AG04450 (cell line): ENCODE data around the gene PARD3. TPM values are rescaled to one million over a fixed set of nuclear protein-coding genes. Genes with fewer than 3 reads are reported as not detected.

Source experiments
- CTCF ChIA-PET: fragments of 300-600, 350-600 bp; formaldehyde crosslinking; extraction: SDS; loops from one replicate; lab custom pipeline; 2022; ENCODE audit warnings: antibody characterized with exemption, inconsistent platforms; lab: Charles Lee
- POLR2A ChIA-PET: fragments of 350-600 bp; formaldehyde crosslinking; extraction: SDS; loops from one replicate; lab custom pipeline; 2021; ENCODE audit warnings: antibody characterized with exemption, inconsistent platforms; lab: Yijun Ruan, JAX
- DNase-seq: peaks from one replicate; pipeline ENCODE4 v3.0.0-alpha.2; 2011; ENCODE audit warnings: low read depth, low spot score
- H3K27ac ChIP-seq: one replicate; pipeline ENCODE4 v1.5.1; 2012; ENCODE audit warnings: low read depth, low read length, control low read depth
- H3K27me3 ChIP-seq: one replicate; pipeline ENCODE4 v1.6.0; 2012; ENCODE audit warnings: low read length; ENCODE audit not compliant: control insufficient read depth, insufficient read depth
- H3K4me3 ChIP-seq: 2 replicates; pipeline ENCODE4 v1.5.1; 2011; ENCODE audit warnings: mild to moderate bottlenecking, low read depth, low read length, control low read depth
- H3K9me3 ChIP-seq: 2 replicates; pipeline ENCODE4 v1.5.1; 2012; ENCODE audit warnings: low read length; ENCODE audit not compliant: control insufficient read depth, insufficient read depth
- CTCF ChIP-seq: IDR thresholded peaks from 2 replicates; pipeline ENCODE4 v1.5.1; 2011; ENCODE audit warnings: low read depth, low read length, control low read depth, inconsistent platforms
- polyA plus RNA-seq: library from polyadenylated mRNA; depleted of rRNA; stranded (reverse); fragments of >200 nt; gene quantifications from 2 replicates; pipeline ENCODE4 v1.2.3, GENCODE V29; 2011

Gene PARD3
- polyA plus RNA-seq, 1 experiment = 43.1 TPM

GRCh38 chr10:34491678-34492077 is 323.4 kb downstream of the PARD3 start:
- H3K9me3 ChIP-seq = no peaks in the 10 kb centered on the region
- no peak overlapping the region for H3K27ac ChIP-seq
- no peak overlapping the region for H3K4me3 ChIP-seq
- no peak for DNase-seq
- ChIA-PET CTCF (interaction anchor here (1.0 kb wide), 1 partner anchor 31 kb away, joined by 3 read pairs; no protein-coding TSS in a partner anchor), POLR2A (no interaction called here)
- H3K27me3 ChIP-seq = no peaks in the 10 kb centered on the region
- no peak for TF ChIP-seq CTCF

- H3K9me3 ChIP-seq = no peaks in the 10 kb centered on the region
- no peak overlapping the region for H3K4me3 ChIP-seq
- no peaks in the 10 kb centered on the region for H3K27me3 ChIP-seq
- peak; percentile 8 for DNase-seq
- no peak overlapping the region for H3K27ac ChIP-seq
- ChIA-PET CTCF (interaction anchor here (1.7 kb wide), 1 partner anchor 148 kb away, joined by 6 read pairs; no protein-coding TSS in a partner anchor), POLR2A (no interaction called here)
- TF ChIP-seq CTCF = 0 out of 2 replicates have a peak, but pooled peaks have one; percentile 16
These were observed 324.9 kb downstream of the PARD3 start for GRCh38 chr10:34489973-34490745.

GRCh38 chr10:34489411-34489810 is 325.7 kb downstream of the PARD3 start:
- Histone ChIP-seq H3K9me3 (no peaks in the 10 kb centered on the region), H3K27ac (no peak overlapping the region), H3K4me3 (no peak overlapping the region), H3K27me3 (no peaks in the 10 kb centered on the region)
- no peak for DNase-seq
- ChIA-PET CTCF (interaction anchor here (0.8 to 1.7 kb wide), 2 partner anchors 149 to 537 kb away, joined by 4 to 6 read pairs; no protein-coding TSS in a partner anchor), POLR2A (no interaction called here)
- TF ChIP-seq CTCF = no peak

- CTCF ChIA-PET = interaction anchor here (0.5 kb wide), 1 partner anchor 37 kb away, joined by 3 read pairs; no protein-coding TSS in a partner anchor
These were observed 326.5 kb downstream of the PARD3 start for GRCh38 chr10:34488476-34489130.

More at GRCh38 chr10:34488476-34489130, 326.5 kb downstream of the PARD3 start:
- DNase-seq = no peak
- TF ChIP-seq CTCF = no peak
- Histone ChIP-seq H3K27ac (no peak overlapping the region), H3K9me3 (no peaks in the 10 kb centered on the region), H3K4me3 (no peak overlapping the region), H3K27me3 (no peaks in the 10 kb centered on the region)
- POLR2A ChIA-PET = no interaction called here
